Measurements from ENCODE around the gene WNT3.

DNA sequence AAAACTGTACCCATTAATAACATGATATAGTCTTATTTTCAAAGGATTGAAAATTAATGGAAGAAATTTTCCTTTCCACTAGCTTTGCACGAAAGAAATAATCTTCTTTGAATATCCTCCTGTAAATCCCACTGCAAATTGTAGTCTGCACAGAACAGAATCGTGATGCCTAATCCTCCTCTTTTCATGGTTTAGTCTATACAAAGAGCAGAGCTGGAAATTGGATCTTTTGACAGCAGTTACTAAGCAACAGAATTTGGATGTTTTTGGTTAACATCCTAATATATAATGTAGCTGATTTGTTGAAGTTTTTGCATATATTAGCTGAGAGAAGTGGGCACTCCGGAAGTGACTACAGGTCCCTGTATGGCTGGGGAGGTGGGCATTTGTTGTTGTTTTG lies 98.6 kb downstream of the WNT3 start:
- no peak for TF ChIP-seq NFRKB (IDR thresholded peaks at IDR 0.05)
- TF ChIP-seq ZNF384 (IDR thresholded peaks at IDR 0.05): no peak
- no peak for TF ChIP-seq CTBP1 (IDR thresholded peaks at IDR 0.05; ENCODE audit: borderline replicate concordance)
- TF ChIP-seq SUZ12 (IDR thresholded peaks at IDR 0.05): no peak
- no peak for TF ChIP-seq TARDBP (IDR thresholded peaks at IDR 0.05)
- TF ChIP-seq FOXM1 (IDR thresholded peaks at IDR 0.05; ENCODE audit: borderline replicate concordance): no peak
- no peak for TF ChIP-seq L3MBTL2 (conservative IDR thresholded peaks at IDR 0.05)
- TF ChIP-seq SP1 (IDR thresholded peaks at IDR 0.05): no peak

Data from HEK293T (cell line).